ENCODE data around the gene CRIM1.

Gene CRIM1

DNA sequence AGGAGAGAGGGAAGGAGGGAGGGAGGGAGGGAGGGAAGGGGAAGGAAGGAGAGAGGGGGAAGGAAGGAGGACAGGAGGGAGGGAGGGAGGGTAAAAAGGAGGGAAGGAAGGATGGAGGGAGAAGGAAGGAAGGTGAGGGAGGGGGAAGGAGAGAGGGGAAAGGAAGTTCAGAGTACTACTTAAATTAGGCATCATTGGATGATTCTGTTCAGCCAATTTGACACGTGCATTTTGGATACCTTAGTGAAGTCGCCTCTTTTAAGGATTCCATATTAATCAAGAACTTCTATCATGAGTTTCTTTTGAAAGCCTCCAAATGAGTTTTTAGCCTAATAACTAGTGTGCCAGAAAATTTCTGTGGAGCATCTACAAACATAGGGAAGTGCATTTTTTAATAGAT, 179.5 kb downstream of the CRIM1 start:
- Histone ChIP-seq H3K27me3 (ENCODE audit: control insufficient read depth in 1 of 2, insufficient read depth in 1 of 2, low read length in 2 of 2) (no peaks in the 10 kb centered on the region), H3K4me1 (ENCODE audit: control insufficient read depth, insufficient read depth, low read depth, low read length) (peaks cover 2% of the 10 kb centered on the region), H4K91ac (ENCODE audit: low read length) (no peak overlapping the region), H3K4me3 (ENCODE audit: insufficient read depth in 1 of 2, low read depth in 1 of 2, low read length in 2 of 2) (no peak overlapping the region), H2AK5ac (ENCODE audit: low read length, severe bottlenecking) (no peak overlapping the region), H3K9me3 (ENCODE audit: control insufficient read depth, low read length) (no peaks in the 10 kb centered on the region), H2AFZ (ENCODE audit: low read depth, low read length) (no peak overlapping the region), H2BK120ac (ENCODE audit: low read depth, low read length) (no peak overlapping the region), H3K23ac (ENCODE audit: low read length in 2 of 2) (no peak overlapping the region), H4K8ac (ENCODE audit: low read length) (no peak overlapping the region), H3K4ac (ENCODE audit: low read depth in 1 of 2, low read length in 2 of 2) (no peak overlapping the region), H2BK15ac (ENCODE audit: low read depth, poor library complexity, severe bottlenecking) (no peak overlapping the region), H3K79me1 (replicated peaks; ENCODE audit: low read length, poor library complexity, severe bottlenecking) (peaks cover 17% of the 10 kb centered on the region), H3K18ac (ENCODE audit: low read depth in 1 of 2, low read length in 2 of 2) (no peak overlapping the region), H3K14ac (ENCODE audit: low read length in 2 of 2) (no peak overlapping the region), H3K36me3 (ENCODE audit: control insufficient read depth in 1 of 2, insufficient read depth in 2 of 2, low read depth in 1 of 2, low read length in 2 of 2) (peaks cover 35 to 46% of the 10 kb centered on the region in 2 experiments), H2BK12ac (ENCODE audit: low read length in 2 of 2) (no peak overlapping the region), H3K27ac (ENCODE audit: low read length, poor library complexity, severe bottlenecking) (no peak overlapping the region), H3K9ac (ENCODE audit: low read length) (no peak overlapping the region), H2BK5ac (ENCODE audit: low read depth, low read length, poor library complexity, severe bottlenecking) (no peak overlapping the region), H3K4me2 (ENCODE audit: low read length, poor library complexity, severe bottlenecking) (no peak overlapping the region)
- DNase-seq, result no peak
- WGBS, result 100% methylated on average over 2 of the region's 2 CpGs

DNA sequence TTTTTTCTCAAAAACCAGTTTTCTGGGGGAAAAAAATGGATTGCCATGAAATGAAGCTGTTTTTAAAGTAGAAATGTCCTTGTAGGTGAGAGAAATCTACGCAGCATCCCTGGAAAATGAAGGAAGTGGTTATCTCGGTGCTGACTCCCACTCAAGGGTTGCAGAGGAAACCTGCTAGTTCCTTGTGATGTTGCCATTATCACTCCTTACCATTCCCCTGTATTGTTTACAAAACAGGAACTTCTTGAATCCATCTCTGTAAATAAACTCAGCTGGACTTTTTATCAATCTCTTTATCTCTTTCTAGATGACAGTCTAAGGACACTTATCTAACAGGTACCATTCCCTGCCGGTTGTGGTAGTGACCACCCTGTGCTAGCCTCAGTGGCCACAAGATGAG, 181.2 kb downstream of the CRIM1 start:
- Histone ChIP-seq H3K14ac (ENCODE audit: low read length in 2 of 2) (no peak overlapping the region), H3K18ac (ENCODE audit: low read depth in 1 of 2, low read length in 2 of 2) (no peak overlapping the region), H2BK120ac (ENCODE audit: low read depth, low read length) (no peak overlapping the region), H3K4me1 (ENCODE audit: control insufficient read depth, insufficient read depth, low read depth, low read length) (peaks cover 2% of the 10 kb centered on the region), H4K91ac (ENCODE audit: low read length) (no peak overlapping the region), H2AK5ac (ENCODE audit: low read length, severe bottlenecking) (no peak overlapping the region), H2BK15ac (ENCODE audit: low read depth, poor library complexity, severe bottlenecking) (no peak overlapping the region), H3K4ac (ENCODE audit: low read depth in 1 of 2, low read length in 2 of 2) (no peak overlapping the region), H3K23ac (ENCODE audit: low read length in 2 of 2) (no peak overlapping the region), H3K27me3 (ENCODE audit: control insufficient read depth in 1 of 2, insufficient read depth in 1 of 2, low read length in 2 of 2) (no peaks in the 10 kb centered on the region), H3K9ac (ENCODE audit: low read length) (no peak overlapping the region), H3K36me3 (ENCODE audit: control insufficient read depth in 1 of 2, insufficient read depth in 2 of 2, low read depth in 1 of 2, low read length in 2 of 2) (peaks cover 46 to 58% of the 10 kb centered on the region in 2 experiments), H4K8ac (ENCODE audit: low read length) (no peak overlapping the region), H3K9me3 (ENCODE audit: control insufficient read depth, low read length) (no peaks in the 10 kb centered on the region), H3K4me2 (ENCODE audit: low read length, poor library complexity, severe bottlenecking) (no peak overlapping the region), H3K27ac (ENCODE audit: low read length, poor library complexity, severe bottlenecking) (no peak overlapping the region), H2BK5ac (ENCODE audit: low read depth, low read length, poor library complexity, severe bottlenecking) (no peak overlapping the region), H3K79me1 (replicated peaks; ENCODE audit: low read length, poor library complexity, severe bottlenecking) (peaks cover 19% of the 10 kb centered on the region), H2BK12ac (ENCODE audit: low read length in 2 of 2) (no peak overlapping the region), H2AFZ (ENCODE audit: low read depth, low read length) (no peak overlapping the region), H3K4me3 (ENCODE audit: insufficient read depth in 1 of 2, low read depth in 1 of 2, low read length in 2 of 2) (no peak overlapping the region)
- WGBS, result 80% methylated on average over 3 of the region's 3 CpGs
- DNase-seq, result no peak

DNA sequence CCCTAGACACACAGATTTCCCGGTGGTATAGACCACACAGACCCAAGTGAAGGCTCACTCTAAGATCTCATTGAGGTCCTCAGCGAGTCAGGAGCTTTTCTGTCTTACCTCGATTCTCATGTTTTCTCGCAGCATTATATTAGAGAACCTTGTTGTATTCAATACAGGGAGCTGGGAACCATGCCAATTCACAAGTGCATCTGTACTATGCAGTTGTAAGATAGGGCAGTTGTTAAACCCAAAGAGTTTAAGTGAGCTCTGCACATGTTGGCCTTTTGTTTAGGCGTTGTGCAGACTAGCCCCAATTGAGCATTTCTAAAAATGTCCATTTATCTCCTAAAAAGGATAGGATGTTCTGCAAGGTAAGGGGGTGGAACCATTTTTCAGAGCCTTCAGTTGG, 182.8 kb downstream of the CRIM1 start:
- no peak overlapping the region for H2AK5ac ChIP-seq (ENCODE audit: low read length, severe bottlenecking)
- peaks cover 16% of the 10 kb centered on the region for H3K79me1 ChIP-seq (replicated peaks; ENCODE audit: low read length, poor library complexity, severe bottlenecking)
- no peak overlapping the region for H2BK15ac ChIP-seq (ENCODE audit: low read depth, poor library complexity, severe bottlenecking)
- H3K4me3 ChIP-seq (ENCODE audit: insufficient read depth in 1 of 2, low read depth in 1 of 2, low read length in 2 of 2), result no peak overlapping the region
- no peak overlapping the region for H2BK5ac ChIP-seq (ENCODE audit: low read depth, low read length, poor library complexity, severe bottlenecking)
- no peak overlapping the region for H3K4ac ChIP-seq (ENCODE audit: low read depth in 1 of 2, low read length in 2 of 2)
- peak; percentile 37 for DNase-seq
- no peak overlapping the region for H3K4me2 ChIP-seq (ENCODE audit: low read length, poor library complexity, severe bottlenecking)
- peaks cover 2% of the 10 kb centered on the region for H3K4me1 ChIP-seq (ENCODE audit: control insufficient read depth, insufficient read depth, low read depth, low read length)
- no peak overlapping the region for H3K14ac ChIP-seq (ENCODE audit: low read length in 2 of 2)
- H3K36me3 ChIP-seq (ENCODE audit: control insufficient read depth in 1 of 2, insufficient read depth in 2 of 2, low read depth in 1 of 2, low read length in 2 of 2), result peaks cover 46 to 58% of the 10 kb centered on the region in 2 experiments
- H3K27me3 ChIP-seq (ENCODE audit: control insufficient read depth in 1 of 2, insufficient read depth in 1 of 2, low read length in 2 of 2), result no peaks in the 10 kb centered on the region
- H3K9ac ChIP-seq (ENCODE audit: low read length), result no peak overlapping the region
- H2AFZ ChIP-seq (ENCODE audit: low read depth, low read length), result no peak overlapping the region
- H2BK12ac ChIP-seq (ENCODE audit: low read length in 2 of 2), result no peak overlapping the region
- H3K9me3 ChIP-seq (ENCODE audit: control insufficient read depth, low read length), result no peaks in the 10 kb centered on the region
- H4K91ac ChIP-seq (ENCODE audit: low read length), result no peak overlapping the region
- H4K8ac ChIP-seq (ENCODE audit: low read length), result no peak overlapping the region
- H3K27ac ChIP-seq (ENCODE audit: low read length, poor library complexity, severe bottlenecking), result no peak overlapping the region
- H3K23ac ChIP-seq (ENCODE audit: low read length in 2 of 2), result no peak overlapping the region
- no peak overlapping the region for H3K18ac ChIP-seq (ENCODE audit: low read depth in 1 of 2, low read length in 2 of 2)
- WGBS, result 95% methylated on average over 5 of the region's 5 CpGs
- H2BK120ac ChIP-seq (ENCODE audit: low read depth, low read length), result no peak overlapping the region

DNA sequence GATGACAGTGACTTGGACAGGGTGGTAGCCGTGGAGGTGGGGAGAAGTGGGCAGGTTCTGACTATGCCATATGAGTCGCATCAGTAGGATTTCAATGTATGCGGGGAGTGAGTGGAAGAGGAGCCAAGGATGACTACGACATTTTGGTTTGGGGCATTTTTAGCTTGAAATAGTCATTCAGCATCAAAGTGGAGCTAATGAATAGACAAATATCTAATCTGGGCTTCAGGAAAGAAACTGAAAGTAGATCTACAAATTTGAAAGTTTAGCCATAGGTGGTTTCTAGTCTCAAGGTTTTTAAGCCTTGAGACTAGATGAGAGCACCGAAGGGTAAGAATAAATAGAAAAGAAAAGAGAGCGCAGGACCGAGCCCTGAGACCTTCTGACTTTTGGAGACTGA, 184.1 kb downstream of the CRIM1 start:
- H3K9me3 ChIP-seq (ENCODE audit: control insufficient read depth, low read length), result no peaks in the 10 kb centered on the region
- H3K9ac ChIP-seq (ENCODE audit: low read length), result no peak overlapping the region
- no peak overlapping the region for H3K18ac ChIP-seq (ENCODE audit: low read depth in 1 of 2, low read length in 2 of 2)
- peaks cover 46 to 66% of the 10 kb centered on the region in 2 experiments for H3K36me3 ChIP-seq (ENCODE audit: control insufficient read depth in 1 of 2, insufficient read depth in 2 of 2, low read depth in 1 of 2, low read length in 2 of 2)
- H3K27ac ChIP-seq (ENCODE audit: low read length, poor library complexity, severe bottlenecking), result no peak overlapping the region
- H3K27me3 ChIP-seq (ENCODE audit: control insufficient read depth in 1 of 2, insufficient read depth in 1 of 2, low read length in 2 of 2), result no peaks in the 10 kb centered on the region
- no peak overlapping the region for H3K23ac ChIP-seq (ENCODE audit: low read length in 2 of 2)
- H4K91ac ChIP-seq (ENCODE audit: low read length), result no peak overlapping the region
- H3K79me1 ChIP-seq (replicated peaks; ENCODE audit: low read length, poor library complexity, severe bottlenecking), result peaks cover 16% of the 10 kb centered on the region
- no peak overlapping the region for H3K4me3 ChIP-seq (ENCODE audit: insufficient read depth in 1 of 2, low read depth in 1 of 2, low read length in 2 of 2)
- no peak overlapping the region for H3K14ac ChIP-seq (ENCODE audit: low read length in 2 of 2)
- H2BK12ac ChIP-seq (ENCODE audit: low read length in 2 of 2), result no peak overlapping the region
- no peak overlapping the region for H2BK5ac ChIP-seq (ENCODE audit: low read depth, low read length, poor library complexity, severe bottlenecking)
- no peak overlapping the region for H3K4ac ChIP-seq (ENCODE audit: low read depth in 1 of 2, low read length in 2 of 2)
- WGBS, result 87% methylated on average over 7 of the region's 7 CpGs
- no peak for DNase-seq
- no peak overlapping the region for H3K4me2 ChIP-seq (ENCODE audit: low read length, poor library complexity, severe bottlenecking)
- no peak overlapping the region for H2BK120ac ChIP-seq (ENCODE audit: low read depth, low read length)
- H3K4me1 ChIP-seq (ENCODE audit: control insufficient read depth, insufficient read depth, low read depth, low read length), result peaks cover 2% of the 10 kb centered on the region
- H4K8ac ChIP-seq (ENCODE audit: low read length), result peak overlapping the region; percentile 43
- H2BK15ac ChIP-seq (ENCODE audit: low read depth, poor library complexity, severe bottlenecking), result no peak overlapping the region
- no peak overlapping the region for H2AFZ ChIP-seq (ENCODE audit: low read depth, low read length)
- no peak overlapping the region for H2AK5ac ChIP-seq (ENCODE audit: low read length, severe bottlenecking)

All from mesenchymal stem cell (in vitro differentiated cells and primary cell).